ENCODE data around the gene RAD51B. TPM values are rescaled to one million over a fixed set of nuclear protein-coding genes. Genes with fewer than 3 reads are reported as not detected.

Gene RAD51B
- total RNA-seq, 3 donors from 2014 or later: 10.6 to 77.6 (median 33.8) TPM

- Histone ChIP-seq H3K4me3 (no peak overlapping the region), H3K4me1 (peaks cover 0 to 5% of the 10 kb centered on the region in 2 donors), H3K27ac (peak overlapping the region; percentile 94 to 95), H3K36me3 (no peaks in the 10 kb centered on the region), H3K9me3 (no peaks in the 10 kb centered on the region), H3K27me3 (no peaks in the 10 kb centered on the region)
- no peak for TF ChIP-seq POLR2A (IDR thresholded peaks at IDR 0.05)
- no peak for TF ChIP-seq POLR2AphosphoS5 (IDR thresholded peaks at IDR 0.05)
- TF ChIP-seq CTCF (IDR thresholded peaks at IDR 0.05): no peak
- intact Hi-C loops (cut with DNase I; ENCODE audit: low total_unique reads): no loop called here
- peak in 1 of 2 donors; percentile 9 for DNase-seq (ENCODE audit: low spot score in 2 of 2)
Measured at GRCh38 chr14:68625366-68626090, 805.9 kb downstream of the RAD51B start.

- no peak overlapping the region for H3K4me3 ChIP-seq
- peaks cover 0 to 13% of the 10 kb centered on the region in 2 donors for H3K4me1 ChIP-seq
- H3K27ac ChIP-seq: peak overlapping the region; percentile 94 to 95
- TF ChIP-seq POLR2AphosphoS5 (IDR thresholded peaks at IDR 0.05) (no peak), POLR2A (IDR thresholded peaks at IDR 0.05) (no peak), CTCF (IDR thresholded peaks at IDR 0.05) (no peak)
- DNase-seq (ENCODE audit: low spot score in 2 of 2): no peak
- intact Hi-C loops (cut with DNase I; ENCODE audit: low total_unique reads): no loop called here
- no peaks in the 10 kb centered on the region for H3K27me3 ChIP-seq
- no peaks in the 10 kb centered on the region for H3K9me3 ChIP-seq
- H3K36me3 ChIP-seq: no peaks in the 10 kb centered on the region
Measured at GRCh38 chr14:68626386-68626785, 806.8 kb downstream of the RAD51B start.

- intact Hi-C loops (cut with DNase I; ENCODE audit: low total_unique reads): no loop called here
- H3K27ac ChIP-seq: peak overlapping the region; percentile 94 to 95
- no peak overlapping the region for H3K4me3 ChIP-seq
- no peaks in the 10 kb centered on the region for H3K36me3 ChIP-seq
- TF ChIP-seq CTCF (IDR thresholded peaks at IDR 0.05) (no peak), POLR2A (IDR thresholded peaks at IDR 0.05) (no peak), POLR2AphosphoS5 (IDR thresholded peaks at IDR 0.05) (peak in 2 of 3 donors; percentile 25 to 48)
- DNase-seq (ENCODE audit: low spot score in 2 of 2): peak in 1 of 2 donors; percentile 76
- H3K27me3 ChIP-seq: no peaks in the 10 kb centered on the region
- no peaks in the 10 kb centered on the region for H3K9me3 ChIP-seq
- H3K4me1 ChIP-seq: peaks cover 4 to 17% of the 10 kb centered on the region in 2 donors
Measured at GRCh38 chr14:68627050-68627867, 807.7 kb downstream of the RAD51B start.

GRCh38 chr14:68627868-68628604 is 808.5 kb downstream of the RAD51B start:
- H3K9me3 ChIP-seq: no peaks in the 10 kb centered on the region
- DNase-seq (ENCODE audit: low spot score in 2 of 2): peak; percentile 74 to 80

More at GRCh38 chr14:68627868-68628604, 808.5 kb downstream of the RAD51B start:
- TF ChIP-seq CTCF (IDR thresholded peaks at IDR 0.05): no peak
- no peak for TF ChIP-seq POLR2AphosphoS5 (IDR thresholded peaks at IDR 0.05)
- no peak for TF ChIP-seq POLR2A (IDR thresholded peaks at IDR 0.05)
- H3K4me3 ChIP-seq: peak overlapping the region; percentile 21 to 60 (median 44)
- intact Hi-C loops (cut with DNase I; ENCODE audit: low total_unique reads): no loop called here
- peaks cover 5 to 21% of the 10 kb centered on the region in 2 donors for H3K4me1 ChIP-seq
- peak overlapping the region; percentile 94 to 95 for H3K27ac ChIP-seq
- H3K36me3 ChIP-seq: no peaks in the 10 kb centered on the region
- H3K27me3 ChIP-seq: no peaks in the 10 kb centered on the region
